Measurements from ENCODE around the gene PHACTR2. TPM values are rescaled to one million over a fixed set of nuclear protein-coding genes. Genes with fewer than 3 reads are reported as not detected.

The PHACTR2 gene
- total and polyA plus RNA-seq, 10 of the 15 experiments (the other 5 are each of a cell fraction or from before 2014, with no cell fraction given), result 1.4 to 19.1 (median 5.3) TPM

DNA sequence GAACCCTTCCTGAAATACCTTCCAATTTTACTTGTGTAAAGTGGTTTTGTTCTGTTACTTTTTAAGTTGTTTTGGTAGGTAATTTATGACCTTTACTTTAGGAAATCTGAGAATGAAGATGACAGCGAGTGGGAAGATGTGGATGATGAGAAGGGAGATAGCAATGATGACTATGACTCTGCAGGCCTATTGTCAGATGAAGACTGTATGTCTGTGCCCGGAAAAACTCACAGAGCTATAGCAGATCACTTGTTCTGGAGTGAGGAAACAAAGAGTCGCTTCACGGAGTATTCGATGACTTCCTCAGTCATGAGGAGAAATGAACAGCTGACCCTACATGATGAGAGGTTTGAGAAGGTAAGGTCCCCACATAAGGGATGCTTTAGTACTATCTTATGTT lies 179.9 kb downstream of the PHACTR2 start:
- in situ Hi-C loops (cut with MboI) (no loop called here), intact Hi-C loops (cut with micrococcal nuclease; ENCODE audit: unreplicated experiment) (no loop called here)
- no peak overlapping the region for H3K4me2 ChIP-seq (ENCODE audit: control insufficient read depth, insufficient read depth)
- no TSS peak for BruUV-seq (replicated peaks)
- peaks cover 1% of the 10 kb centered on the region; the same call in 1 of the 2 replicates for H3K79me2 ChIP-seq (ENCODE audit: control insufficient read depth, insufficient read depth, low read length)
- 96% methylated on average over 5 of the region's 5 CpGs for WGBS (ENCODE audit: insufficient coverage, insufficient replicate concordance, low lambda C conversion rate, missing lambda C conversion rate)
- CTCF ChIA-PET, result no interaction called here
- RAD21 ChIA-PET (ENCODE audit: unreplicated experiment), result no interaction called here
- POLR2A ChIA-PET, result interaction anchor here (0.9 to 1.4 kb wide), 2 partner anchors 12 to 14 kb away, joined by 3 read pairs; partner anchors contain the start of gene LTV1
- no peak overlapping the region for H3K9ac ChIP-seq (ENCODE audit: control insufficient read depth, insufficient read depth, low read length)
- H2AFZ ChIP-seq (ENCODE audit: control insufficient read depth, low read depth, low read length), result no peak overlapping the region
- ATAC-seq (no peak), FAIRE-seq (no peak), DNase-seq (ENCODE audit: low read depth, low spot score) (no peak)
- no peak for TF ChIP-seq NBN (IDR thresholded peaks at IDR 0.05)
- TF ChIP-seq ZNF687 (IDR thresholded peaks at IDR 0.05), result no peak
- no peak for TF ChIP-seq IKZF1 (conservative IDR thresholded peaks at IDR 0.05)
- TF ChIP-seq SKIL (IDR thresholded peaks at IDR 0.05; ENCODE audit: low read depth, poor library complexity, severe bottlenecking), result no peak
- TF ChIP-seq ATF7 (IDR thresholded peaks at IDR 0.05; ENCODE audit: low read depth), result no peak
- no peaks in the 10 kb centered on the region; the same call in 1 of the 3 replicates for H3K9me3 ChIP-seq (replicated peaks; ENCODE audit: control insufficient read depth, insufficient read depth, low read length)
- H3K27ac ChIP-seq (ENCODE audit: control insufficient read depth, insufficient read depth), result no peak overlapping the region
- H3K36me3 ChIP-seq (ENCODE audit: control insufficient read depth in 2 of 2, insufficient read depth in 2 of 2, low read length in 1 of 2), result peaks cover 12 to 26% of the 10 kb centered on the region in 2 experiments
- SMC1A ChIA-PET (ENCODE audit: uncharacterized antibody, unreplicated experiment), result interaction anchor here (1.2 kb wide), 1 partner anchor 9 kb away, joined by 3 read pairs; no protein-coding TSS in a partner anchor
- H4K20me1 ChIP-seq (ENCODE audit: control insufficient read depth, insufficient read depth), result no peaks in the 10 kb centered on the region
- no peaks in the 10 kb centered on the region for H3K27me3 ChIP-seq (replicated peaks in 1 of 2; ENCODE audit: control insufficient read depth in 2 of 2, insufficient read depth in 2 of 2, low read length in 1 of 2)
- H3K4me1 ChIP-seq (ENCODE audit: control insufficient read depth, insufficient read depth, low read length), result no peaks in the 10 kb centered on the region
- H3K4me3 ChIP-seq, result no peak overlapping the region
